HFFc6 (cell line): Measurements from ENCODE around the gene BRINP1. TPM values are rescaled to one million over a fixed set of nuclear protein-coding genes. Genes with fewer than 3 reads are reported as not detected.

Source experiments
- DNase-seq: peaks from one replicate; pipeline ENCODE4 v3.0.0-alpha.2; 2018
- H3K27ac Mint-ChIP-seq: 2 replicates; pipeline ENCODE4 v1.8.0; 2020; ENCODE audit warnings: mild to moderate bottlenecking, mixed read lengths
- H3K27me3 Mint-ChIP-seq: 2 replicates; pipeline ENCODE4 v1.8.0; 2021; ENCODE audit warnings: mild to moderate bottlenecking, moderate library complexity, mixed read lengths; ENCODE audit not compliant: insufficient read depth
- H3K36me3 Mint-ChIP-seq: 2 replicates; pipeline ENCODE4 v1.8.0; 2021; ENCODE audit warnings: low read depth, mixed read lengths
- H3K4me1 Mint-ChIP-seq: 2 replicates; pipeline ENCODE4 v1.8.0; 2020; ENCODE audit warnings: low read depth, mixed read lengths
- H3K4me3 Mint-ChIP-seq: 2 replicates; pipeline ENCODE4 v1.8.0; 2020; ENCODE audit warnings: mild to moderate bottlenecking, moderate library complexity, mixed read lengths
- H3K9me3 Mint-ChIP-seq: 2 replicates; pipeline ENCODE4 v1.8.0; 2020; ENCODE audit warnings: mild to moderate bottlenecking, mixed read lengths
- CTCF ChIP-seq: fragments of 200-600 bp; sonication (generic); IDR thresholded peaks from 2 replicates; pipeline ENCODE4 v1.5.0; 2021; ENCODE audit warnings: antibody characterized with exemption, mild to moderate bottlenecking
- total RNA-seq, 6 experiments: library from RNA; stranded (reverse); fragmentation: NEBNext Ultra II Directional; extraction: Animal tissue kit (Norgen Biotek cat#: 25700); gene quantifications; 2 replicates in 1 of 6; 3 replicates in 5 of 6; pipeline ENCODE4 v1.2.3, GENCODE V29; 2021

The BRINP1 gene
- total RNA-seq, 6 experiments from 2014 or later: not detected

- Mint-ChIP-seq H3K36me3 (no peaks in the 10 kb centered on the region), H3K4me1 (no peaks in the 10 kb centered on the region), H3K27me3 (peaks cover 2% of the 10 kb centered on the region), H3K27ac (no peak overlapping the region), H3K4me3 (no peak overlapping the region), H3K9me3 (peaks cover 25% of the 10 kb centered on the region)
- no peak for DNase-seq
- TF ChIP-seq CTCF: no peak
Observed at GRCh38 chr9:119302988-119303698, 66.1 kb downstream of the BRINP1 start.

GRCh38 chr9:119298076-119298853, 71.0 kb downstream of the BRINP1 start:
- no peaks in the 10 kb centered on the region; the same call in 1 of the 2 replicates for H3K27me3 Mint-ChIP-seq
- no peaks in the 10 kb centered on the region for H3K4me1 Mint-ChIP-seq
- TF ChIP-seq CTCF: no peak
- H3K4me3 Mint-ChIP-seq: no peak overlapping the region
- H3K36me3 Mint-ChIP-seq: no peaks in the 10 kb centered on the region; the same call in 1 of the 2 replicates
- no peak overlapping the region for H3K27ac Mint-ChIP-seq
- no peak for DNase-seq
- peaks cover 21% of the 10 kb centered on the region for H3K9me3 Mint-ChIP-seq

- H3K27me3 Mint-ChIP-seq: no peaks in the 10 kb centered on the region
- H3K36me3 Mint-ChIP-seq: no peaks in the 10 kb centered on the region; the same call in 1 of the 2 replicates
- H3K4me1 Mint-ChIP-seq: no peaks in the 10 kb centered on the region
- DNase-seq: no peak
- no peak overlapping the region for H3K27ac Mint-ChIP-seq
- H3K4me3 Mint-ChIP-seq: no peak overlapping the region
- no peak for TF ChIP-seq CTCF
- H3K9me3 Mint-ChIP-seq: peaks cover 35% of the 10 kb centered on the region
Observed at GRCh38 chr9:119291554-119291953, 77.7 kb downstream of the BRINP1 start.

GRCh38 chr9:119289740-119290433, 79.3 kb downstream of the BRINP1 start:
- peak; percentile 77 for TF ChIP-seq CTCF
- Mint-ChIP-seq H3K36me3 (no peaks in the 10 kb centered on the region; the same call in 1 of the 2 replicates), H3K27ac (no peak overlapping the region), H3K4me1 (no peaks in the 10 kb centered on the region), H3K27me3 (no peaks in the 10 kb centered on the region), H3K9me3 (peaks cover 49% of the 10 kb centered on the region), H3K4me3 (no peak overlapping the region)
- peak; percentile 10 for DNase-seq

GRCh38 chr9:119284587-119285337, 84.5 kb downstream of the BRINP1 start:
- no peak for DNase-seq
- no peaks in the 10 kb centered on the region for H3K4me1 Mint-ChIP-seq
- H3K27me3 Mint-ChIP-seq: no peaks in the 10 kb centered on the region
- peaks cover 59% of the 10 kb centered on the region for H3K9me3 Mint-ChIP-seq
- no peak overlapping the region for H3K4me3 Mint-ChIP-seq
- TF ChIP-seq CTCF: no peak
- H3K36me3 Mint-ChIP-seq: no peaks in the 10 kb centered on the region
- H3K27ac Mint-ChIP-seq: no peak overlapping the region
